B cell (primary cell): ENCODE measurements around the gene PRICKLE2.

Source experiments
- CTCF ChIP-seq: fragments of 200-600 bp; IDR thresholded peaks from one replicate; pipeline ENCODE4 v1.8.0; 2022; ENCODE audit warnings: antibody characterized with exemption, mild to moderate bottlenecking
- EZH2 ChIP-seq: IDR thresholded peaks from 2 replicates; pipeline ENCODE4 v1.6.1; 2012; ENCODE audit warnings: borderline replicate concordance, low read depth, mild to moderate bottlenecking, moderate library complexity, low read length; ENCODE audit not compliant: insufficient read depth, poor library complexity, severe bottlenecking

- no peak for TF ChIP-seq CTCF
- no peak for TF ChIP-seq EZH2
Observed at GRCh38 chr3:64226730-64227129, 1.5 kb upstream of the PRICKLE2 start.
